ENCODE measurements around the gene NRF1. TPM values are rescaled to one million over a fixed set of nuclear protein-coding genes. Genes with fewer than 3 reads are reported as not detected.

NRF1 gene
- total and polyA plus RNA-seq, 2 of the 8 experiments (the other 6 are each of a cell fraction or from before 2014, with no cell fraction given), result 18.2 to 21.4 TPM

GRCh38 chr7:129774871-129775694 lies 163.6 kb downstream of the NRF1 start:
- DNase-seq (ENCODE audit: low read depth in 1 of 2, low spot score in 2 of 2), result no peak
- peak overlapping the region; percentile 18 for H4K5ac ChIP-seq (ENCODE audit: insufficient read length, low read depth, low read length)
- H3K79me2 ChIP-seq (ENCODE audit: control insufficient read depth in 1 of 2, insufficient read depth in 2 of 2, low read length in 2 of 2), result peaks cover 2 to 29% of the 10 kb centered on the region in 2 experiments; a peak in 2 of 4 replicates
- H3K4me2 ChIP-seq (ENCODE audit: insufficient read depth in 1 of 2, low read depth in 2 of 2, low read length in 2 of 2), result peak overlapping the region; percentile 47 to 82; a peak in 3 of 4 replicates
- peak overlapping the region; percentile 79 for H3K18ac ChIP-seq (ENCODE audit: extremely low read depth, low read length)
- 84% methylated on average over 18 of the region's 18 CpGs; no CpG with 5 or more reads in 1 of the 2 experiments for WGBS, 2 experiments (ENCODE audit: extremely low coverage in 1 of 2, insufficient coverage in 1 of 2, insufficient read length in 1 of 2, insufficient replicate concordance in 2 of 2, low coverage in 1 of 2, low lambda C conversion rate in 2 of 2, missing lambda C conversion rate in 1 of 2)
- no peak overlapping the region for H3K56ac ChIP-seq (replicated peaks; ENCODE audit: insufficient read length, low read depth, low read length)
- peak overlapping the region; percentile 75 for H2BK120ac ChIP-seq (replicated peaks; ENCODE audit: low read depth, low read length)
- peak overlapping the region; percentile 73 for H4K8ac ChIP-seq (ENCODE audit: extremely low read depth, insufficient read depth, low read length)
- peak overlapping the region; percentile 95 for H2BK20ac ChIP-seq (ENCODE audit: low read length)
- POLR2A ChIA-PET (ENCODE audit: partially characterized antibody), result interaction anchor here (0.9 to 4.3 kb wide), 6 partner anchors 9 to 52 kb away, joined by 3 to 36 read pairs (median 10); no protein-coding TSS in a partner anchor
- H3K79me1 ChIP-seq (ENCODE audit: low read depth, low read length), result peaks cover 21% of the 10 kb centered on the region
- H2BK5ac ChIP-seq (ENCODE audit: low read depth, low read length), result peak overlapping the region; percentile 79; the same call in 1 of the 2 replicates
- H2BK12ac ChIP-seq (ENCODE audit: low read depth, low read length), result peak overlapping the region; percentile 98; the same call in 1 of the 2 replicates
- H2BK15ac ChIP-seq (ENCODE audit: low read length), result peak overlapping the region; percentile 65; the same call in 1 of the 2 replicates
- H4K91ac ChIP-seq (replicated peaks; ENCODE audit: insufficient read length, low read length), result peak overlapping the region; percentile 95
- H4K20me1 ChIP-seq (replicated peaks in 1 of 2; ENCODE audit: control insufficient read depth in 1 of 2, insufficient read depth in 2 of 2, low read length in 2 of 2), result peaks cover 14 to 18% of the 10 kb centered on the region in 2 experiments
- FAIRE-seq, result no peak
- H3K4me3 ChIP-seq (ENCODE audit: extremely low read depth in 1 of 4, insufficient read depth in 2 of 4, low read depth in 3 of 4, low read length in 4 of 4), result peak overlapping the region in 1 of 4 experiments; percentile 21; a peak in 1 of 8 replicates
- no peak overlapping the region for H2AFZ ChIP-seq (ENCODE audit: low read length)
- peaks cover 15 to 74% (median 65%) of the 10 kb centered on the region in 4 experiments for H3K4me1 ChIP-seq (replicated peaks in 1 of 4; ENCODE audit: control insufficient read depth in 3 of 4, insufficient read depth in 4 of 4, low read length in 3 of 4)
- no peaks in the 10 kb centered on the region for H3K9me3 ChIP-seq (ENCODE audit: insufficient read depth in 2 of 2, low read depth in 1 of 2, low read length in 1 of 2)
- no peak overlapping the region for H3K14ac ChIP-seq (ENCODE audit: insufficient read length)
- no peak overlapping the region for H3K23ac ChIP-seq (ENCODE audit: insufficient read length)
- peaks cover 20 to 44% (median 40%) of the 10 kb centered on the region in 4 experiments for H3K27me3 ChIP-seq (replicated peaks in 1 of 4; ENCODE audit: control insufficient read depth in 3 of 4, extremely low read depth in 1 of 4, insufficient read depth in 3 of 4, low read length in 3 of 4)
- CTCF ChIA-PET (ENCODE audit: partially characterized antibody), result interaction anchor here (0.9 to 8.1 kb wide), 5 partner anchors 50 to 239 kb away, joined by 3 to 45 read pairs (median 4); no protein-coding TSS in a partner anchor
- TF ChIP-seq RNF2 (IDR thresholded peaks at IDR 0.05; ENCODE audit: borderline replicate concordance, low read depth, low read length, missing control alignments, poor library complexity, severe bottlenecking), result no peak
- no peak for TF ChIP-seq CREB1 (IDR thresholded peaks at IDR 0.05)
- no peak for TF ChIP-seq NANOG (IDR thresholded peaks at IDR 0.05; ENCODE audit: insufficient read depth, low read depth, low read length, poor library complexity, severe bottlenecking)
- TF ChIP-seq RAD21 (IDR thresholded peaks at IDR 0.05 in 1 of 2, conservative IDR thresholded peaks at IDR 0.05 in 1 of 2; ENCODE audit: low read depth in 2 of 2, low read length in 2 of 2), result no peak
- no peak for TF ChIP-seq TEAD4 (IDR thresholded peaks at IDR 0.05; ENCODE audit: low read depth, low read length)
- TF ChIP-seq KDM4A (IDR thresholded peaks at IDR 0.05; ENCODE audit: low read depth, low read length, severe bottlenecking), result no peak
- no peak for TF ChIP-seq SRF (IDR thresholded peaks at IDR 0.05; ENCODE audit: low read depth, low read length)
- TF ChIP-seq KDM5A (IDR thresholded peaks at IDR 0.05; ENCODE audit: low read length), result no peak
- peak overlapping the region; percentile 90 for H2AK5ac ChIP-seq (ENCODE audit: low read depth, low read length)
- peaks cover 13% of the 10 kb centered on the region for H3K23me2 ChIP-seq (ENCODE audit: low read depth, low read length)
- no peak overlapping the region for H3K27ac ChIP-seq (ENCODE audit: low read depth, low read length)
- no peak overlapping the region for H3K9ac ChIP-seq (replicated peaks in 1 of 4; ENCODE audit: extremely low read depth in 1 of 4, low read depth in 3 of 4, low read length in 3 of 4)
- peaks cover 0 to 5% (median under 1%) of the 10 kb centered on the region in 4 experiments; a peak in 2 of 8 replicates for H3K36me3 ChIP-seq (ENCODE audit: control insufficient read depth in 2 of 4, insufficient read depth in 4 of 4, low read length in 3 of 4)
- peak overlapping the region; percentile 96 for H3K4ac ChIP-seq (replicated peaks; ENCODE audit: insufficient read length, low read depth, low read length)
